A673 (cell line): ENCODE data around the gene VPS41.

Experiments
- CTCF ChIP-seq: fragments of 300-800, 200-600 bp; sonication (generic); conservative IDR thresholded peaks from 2 replicates; pipeline ENCODE4 v1.5.1; 2017; ENCODE audit warnings: low read depth, mild to moderate bottlenecking, antibody characterized with exemption, low read length, moderate library complexity, mixed read lengths
- EZH2 ChIP-seq: fragments of 200-600 bp; sonication (generic); IDR thresholded peaks from 2 replicates; pipeline ENCODE4 v1.6.1; 2017; ENCODE audit warnings: borderline replicate concordance, low read depth, mild to moderate bottlenecking, mixed read lengths, antibody characterized with exemption, low read length; ENCODE audit not compliant: poor library complexity, severe bottlenecking

DNA sequence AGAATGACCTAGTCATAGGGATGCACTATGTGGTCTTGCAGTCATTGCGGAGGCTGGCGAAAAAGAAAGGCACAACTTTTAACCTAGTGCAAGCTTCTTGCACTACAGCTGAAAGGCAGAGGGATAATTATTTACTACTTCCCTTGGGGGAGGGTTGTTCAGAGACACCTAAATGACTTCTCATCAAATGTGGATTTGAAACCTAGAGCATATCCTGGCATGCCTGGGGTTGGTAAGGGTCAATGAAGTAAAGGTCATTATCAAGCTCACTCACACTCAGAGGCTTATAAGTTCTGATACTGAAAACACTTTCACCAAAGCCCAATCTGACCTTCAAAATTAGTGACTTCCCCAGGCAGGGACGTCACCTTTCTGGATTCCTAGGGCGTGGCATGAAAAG lies 168.9 kb downstream of the VPS41 start:
- no peak for TF ChIP-seq CTCF
- no peak for TF ChIP-seq EZH2
